GM12878 (cell line): ENCODE measurements around the gene S100A14. TPM values are rescaled to one million over a fixed set of nuclear protein-coding genes. Genes with fewer than 3 reads are reported as not detected.

Experiments used
- DPF2 ChIP-seq: fragments of 450-650 bp; IDR thresholded peaks from 2 replicates; pipeline ENCODE4 v1.6.1; 2017; ENCODE audit warnings: mild to moderate bottlenecking
- ETV6 ChIP-seq, 2 experiments: fragments of 450-650 bp in 1 of 2; IDR thresholded peaks in 1 of 2; conservative IDR thresholded peaks in 1 of 2; 2 replicates each; pipeline ENCODE4 v1.6.1; 2014; ENCODE audit warnings: antibody characterized with exemption in 1 of 2, borderline replicate concordance in 1 of 2, low read depth in 1 of 2, mild to moderate bottlenecking in 1 of 2, moderate library complexity in 1 of 2
- MYC ChIP-seq: IDR thresholded peaks from 2 replicates; pipeline ENCODE4 v1.6.1; 2011; ENCODE audit warnings: mild to moderate bottlenecking, low read length, moderate library complexity, inconsistent platforms; ENCODE audit not compliant: insufficient read depth, insufficient replicate concordance, insufficient read length, severe bottlenecking
- RBBP5 ChIP-seq: fragments of 200-600 bp; sonication (generic); conservative IDR thresholded peaks from 2 replicates; pipeline ENCODE4 v1.6.1; 2016
- SMAD1 ChIP-seq: fragments of 450-650 bp; IDR thresholded peaks from 2 replicates; pipeline ENCODE4 v1.6.1; 2018; ENCODE audit warnings: mild to moderate bottlenecking, low read depth; ENCODE audit not compliant: partially characterized antibody
- TAF1 ChIP-seq: IDR thresholded peaks from 2 replicates; pipeline ENCODE4 v1.6.1; 2011; ENCODE audit warnings: mild to moderate bottlenecking, low read depth, low read length, borderline replicate concordance
- TCF3 ChIP-seq: IDR thresholded peaks from 2 replicates; pipeline ENCODE4 v1.6.1; 2012; ENCODE audit warnings: low read depth, mild to moderate bottlenecking, low read length, borderline replicate concordance; ENCODE audit not compliant: insufficient read depth
- polyA plus RNA-seq, 11 experiments: library from polyadenylated mRNA; depleted of rRNA in 4 of 11; unstranded in 6 of 11; stranded (reverse) in 5 of 11; fragments of >200 nt; fragmentation: Nextera tagmentation in 4 of 11; fragmentation: Illumina TruSeq in 1 of 11; extraction: Ambion mirVana in 4 of 11; extraction: Trizol in 1 of 11; gene quantifications; 1 replicate in 1 of 11; 2 replicates in 10 of 11; pipeline versions ENCODE4 v1.2.1 to v1.2.3, GENCODE V29; 2011 to 2016; ENCODE audit warnings: inconsistent platforms in 2 of 11, missing spikeins in 2 of 11, low read depth in 1 of 11
- total RNA-seq, 4 experiments: library from RNA; depleted of rRNA in 3 of 4; stranded (reverse); fragments of >200 nt in 3 of 4; fragmentation: Illumina TruSeq in 1 of 4; extraction: Trizol in 1 of 4; gene quantifications; 2 replicates each; pipeline versions ENCODE4 v1.2.1 to v1.2.3, GENCODE V29; 2013 to 2021
- TF ChIP-seq, protein P1 (sequence below): fragments of 450-650 bp; IDR thresholded peaks from 2 replicates; pipeline ENCODE4 v1.6.1; 2017; ENCODE audit warnings: low read depth, mild to moderate bottlenecking, moderate library complexity
- TF ChIP-seq, protein P2 (sequence below): fragments of 450-650 bp; IDR thresholded peaks from 2 replicates; pipeline ENCODE4 v1.6.1; 2016; ENCODE audit warnings: mild to moderate bottlenecking, moderate library complexity, borderline replicate concordance
- TF ChIP-seq, protein P3 (sequence below): fragments of 450-650 bp; IDR thresholded peaks from 2 replicates; pipeline ENCODE4 v1.6.1; 2017; ENCODE audit warnings: mild to moderate bottlenecking

S100A14 gene
- total and polyA plus RNA-seq, 10 of the 15 experiments (the other 5 are each of a cell fraction or from before 2014, with no cell fraction given) = 0.20 to 0.77 (median 0.45) TPM; not detected in 4

- TF ChIP-seq, protein P1, sequence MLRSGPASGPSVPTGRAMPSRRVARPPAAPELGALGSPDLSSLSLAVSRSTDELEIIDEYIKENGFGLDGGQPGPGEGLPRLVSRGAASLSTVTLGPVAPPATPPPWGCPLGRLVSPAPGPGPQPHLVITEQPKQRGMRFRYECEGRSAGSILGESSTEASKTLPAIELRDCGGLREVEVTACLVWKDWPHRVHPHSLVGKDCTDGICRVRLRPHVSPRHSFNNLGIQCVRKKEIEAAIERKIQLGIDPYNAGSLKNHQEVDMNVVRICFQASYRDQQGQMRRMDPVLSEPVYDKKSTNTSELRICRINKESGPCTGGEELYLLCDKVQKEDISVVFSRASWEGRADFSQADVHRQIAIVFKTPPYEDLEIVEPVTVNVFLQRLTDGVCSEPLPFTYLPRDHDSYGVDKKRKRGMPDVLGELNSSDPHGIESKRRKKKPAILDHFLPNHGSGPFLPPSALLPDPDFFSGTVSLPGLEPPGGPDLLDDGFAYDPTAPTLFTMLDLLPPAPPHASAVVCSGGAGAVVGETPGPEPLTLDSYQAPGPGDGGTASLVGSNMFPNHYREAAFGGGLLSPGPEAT = no peak
- TF ChIP-seq DPF2 = no peak
- TF ChIP-seq TAF1 = no peak
- TF ChIP-seq MYC = no peak
- no peak for TF ChIP-seq RBBP5
- TF ChIP-seq TCF3 = no peak
- TF ChIP-seq, protein P2, sequence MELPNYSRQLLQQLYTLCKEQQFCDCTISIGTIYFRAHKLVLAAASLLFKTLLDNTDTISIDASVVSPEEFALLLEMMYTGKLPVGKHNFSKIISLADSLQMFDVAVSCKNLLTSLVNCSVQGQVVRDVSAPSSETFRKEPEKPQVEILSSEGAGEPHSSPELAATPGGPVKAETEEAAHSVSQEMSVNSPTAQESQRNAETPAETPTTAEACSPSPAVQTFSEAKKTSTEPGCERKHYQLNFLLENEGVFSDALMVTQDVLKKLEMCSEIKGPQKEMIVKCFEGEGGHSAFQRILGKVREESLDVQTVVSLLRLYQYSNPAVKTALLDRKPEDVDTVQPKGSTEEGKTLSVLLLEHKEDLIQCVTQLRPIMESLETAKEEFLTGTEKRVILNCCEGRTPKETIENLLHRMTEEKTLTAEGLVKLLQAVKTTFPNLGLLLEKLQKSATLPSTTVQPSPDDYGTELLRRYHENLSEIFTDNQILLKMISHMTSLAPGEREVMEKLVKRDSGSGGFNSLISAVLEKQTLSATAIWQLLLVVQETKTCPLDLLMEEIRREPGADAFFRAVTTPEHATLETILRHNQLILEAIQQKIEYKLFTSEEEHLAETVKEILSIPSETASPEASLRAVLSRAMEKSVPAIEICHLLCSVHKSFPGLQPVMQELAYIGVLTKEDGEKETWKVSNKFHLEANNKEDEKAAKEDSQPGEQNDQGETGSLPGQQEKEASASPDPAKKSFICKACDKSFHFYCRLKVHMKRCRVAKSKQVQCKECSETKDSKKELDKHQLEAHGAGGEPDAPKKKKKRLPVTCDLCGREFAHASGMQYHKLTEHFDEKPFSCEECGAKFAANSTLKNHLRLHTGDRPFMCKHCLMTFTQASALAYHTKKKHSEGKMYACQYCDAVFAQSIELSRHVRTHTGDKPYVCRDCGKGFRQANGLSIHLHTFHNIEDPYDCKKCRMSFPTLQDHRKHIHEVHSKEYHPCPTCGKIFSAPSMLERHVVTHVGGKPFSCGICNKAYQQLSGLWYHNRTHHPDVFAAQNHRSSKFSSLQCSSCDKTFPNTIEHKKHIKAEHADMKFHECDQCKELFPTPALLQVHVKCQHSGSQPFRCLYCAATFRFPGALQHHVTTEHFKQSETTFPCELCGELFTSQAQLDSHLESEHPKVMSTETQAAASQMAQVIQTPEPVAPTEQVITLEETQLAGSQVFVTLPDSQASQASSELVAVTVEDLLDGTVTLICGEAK = no peak
- TF ChIP-seq ETV6 (conservative IDR thresholded peaks at IDR 0.05 in 1 of 2, IDR thresholded peaks at IDR 0.05 in 1 of 2; ENCODE audit: borderline replicate concordance in 1 of 2, low read depth in 1 of 2) = no peak
- TF ChIP-seq, protein P3, sequence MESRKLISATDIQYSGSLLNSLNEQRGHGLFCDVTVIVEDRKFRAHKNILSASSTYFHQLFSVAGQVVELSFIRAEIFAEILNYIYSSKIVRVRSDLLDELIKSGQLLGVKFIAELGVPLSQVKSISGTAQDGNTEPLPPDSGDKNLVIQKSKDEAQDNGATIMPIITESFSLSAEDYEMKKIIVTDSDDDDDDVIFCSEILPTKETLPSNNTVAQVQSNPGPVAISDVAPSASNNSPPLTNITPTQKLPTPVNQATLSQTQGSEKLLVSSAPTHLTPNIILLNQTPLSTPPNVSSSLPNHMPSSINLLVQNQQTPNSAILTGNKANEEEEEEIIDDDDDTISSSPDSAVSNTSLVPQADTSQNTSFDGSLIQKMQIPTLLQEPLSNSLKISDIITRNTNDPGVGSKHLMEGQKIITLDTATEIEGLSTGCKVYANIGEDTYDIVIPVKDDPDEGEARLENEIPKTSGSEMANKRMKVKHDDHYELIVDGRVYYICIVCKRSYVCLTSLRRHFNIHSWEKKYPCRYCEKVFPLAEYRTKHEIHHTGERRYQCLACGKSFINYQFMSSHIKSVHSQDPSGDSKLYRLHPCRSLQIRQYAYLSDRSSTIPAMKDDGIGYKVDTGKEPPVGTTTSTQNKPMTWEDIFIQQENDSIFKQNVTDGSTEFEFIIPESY = no peak
- no peak for TF ChIP-seq SMAD1
Observed at GRCh38 chr1:153570874-153571273, 45.3 kb downstream of the S100A14 start (continued).
